ENCODE measurements around the gene BTBD10.

DNA sequence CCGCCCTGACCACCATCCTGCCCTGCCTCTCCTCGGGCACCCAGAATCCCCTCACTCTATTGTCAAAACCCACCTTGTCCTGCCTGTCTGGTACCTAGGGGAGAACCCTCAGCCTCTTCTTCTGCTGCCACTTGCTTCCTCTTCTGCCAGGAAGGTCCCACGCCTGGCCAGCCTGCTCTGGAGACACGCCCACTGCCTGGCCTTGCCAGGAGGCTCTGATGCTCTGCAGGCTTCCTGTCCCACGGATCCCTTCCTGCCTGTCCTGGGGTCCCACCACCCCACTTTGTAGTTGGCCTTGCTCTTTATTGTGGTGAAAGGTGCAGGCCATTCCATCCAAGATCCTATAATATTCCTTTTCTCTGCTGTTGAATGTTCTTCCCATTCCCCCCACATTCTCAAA, 122.0 kb downstream of the BTBD10 start:
- TF ChIP-seq, protein P1, sequence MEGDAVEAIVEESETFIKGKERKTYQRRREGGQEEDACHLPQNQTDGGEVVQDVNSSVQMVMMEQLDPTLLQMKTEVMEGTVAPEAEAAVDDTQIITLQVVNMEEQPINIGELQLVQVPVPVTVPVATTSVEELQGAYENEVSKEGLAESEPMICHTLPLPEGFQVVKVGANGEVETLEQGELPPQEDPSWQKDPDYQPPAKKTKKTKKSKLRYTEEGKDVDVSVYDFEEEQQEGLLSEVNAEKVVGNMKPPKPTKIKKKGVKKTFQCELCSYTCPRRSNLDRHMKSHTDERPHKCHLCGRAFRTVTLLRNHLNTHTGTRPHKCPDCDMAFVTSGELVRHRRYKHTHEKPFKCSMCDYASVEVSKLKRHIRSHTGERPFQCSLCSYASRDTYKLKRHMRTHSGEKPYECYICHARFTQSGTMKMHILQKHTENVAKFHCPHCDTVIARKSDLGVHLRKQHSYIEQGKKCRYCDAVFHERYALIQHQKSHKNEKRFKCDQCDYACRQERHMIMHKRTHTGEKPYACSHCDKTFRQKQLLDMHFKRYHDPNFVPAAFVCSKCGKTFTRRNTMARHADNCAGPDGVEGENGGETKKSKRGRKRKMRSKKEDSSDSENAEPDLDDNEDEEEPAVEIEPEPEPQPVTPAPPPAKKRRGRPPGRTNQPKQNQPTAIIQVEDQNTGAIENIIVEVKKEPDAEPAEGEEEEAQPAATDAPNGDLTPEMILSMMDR (IDR thresholded peaks at IDR 0.05; ENCODE audit: low read depth, low read length), result no peak
- TF ChIP-seq POLR2A (IDR thresholded peaks at IDR 0.05; ENCODE audit: extremely low read depth, insufficient read length), result no peak
- TF ChIP-seq MYC (IDR thresholded peaks at IDR 0.05; ENCODE audit: low read depth, low read length), result no peak

All from NB4 (cell line).